Measurements from ENCODE around the gene TSPY2.
"Not testable (repeated sequence)": the region's sequence is repeated elsewhere in the genome, so short reads cannot be mapped to it uniquely, and the experiment has no call there.

Gene TSPY2, protein sequence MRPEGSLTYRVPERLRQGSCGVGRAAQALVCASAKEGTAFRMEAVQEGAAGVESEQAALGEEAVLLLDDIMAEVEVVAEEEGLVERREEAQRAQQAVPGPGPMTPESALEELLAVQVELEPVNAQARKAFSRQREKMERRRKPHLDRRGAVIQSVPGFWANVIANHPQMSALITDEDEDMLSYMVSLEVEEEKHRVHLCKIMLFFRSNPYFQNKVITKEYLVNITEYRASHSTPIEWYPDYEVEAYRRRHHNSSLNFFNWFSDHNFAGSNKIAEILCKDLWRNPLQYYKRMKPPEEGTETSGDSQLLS

GRCh38 chrY:6245923-6246322 is at the start of gene TSPY2:
Gene TSPY2 (plus strand): TSS chrY:6246223. CDS start chrY:6246269, 46 bp downstream.
- H3K36me3 Mint-ChIP-seq, result not testable (repeated sequence)

GRCh38 chrY:6209565-6209964 is 36.5 kb upstream of the TSPY2 start:
- H3K4me3 Mint-ChIP-seq; H3K27ac Mint-ChIP-seq; H3K27me3 Mint-ChIP-seq; H3K4me1 Mint-ChIP-seq (ENCODE audit: low read depth); H3K9me3 Mint-ChIP-seq (ENCODE audit: low read depth); H3K36me3 Mint-ChIP-seq: not testable (repeated sequence)

More at GRCh38 chrY:6245923-6246322, at the start of gene TSPY2:
- H3K4me3 Mint-ChIP-seq; H3K4me1 Mint-ChIP-seq (ENCODE audit: low read depth); H3K27me3 Mint-ChIP-seq; H3K27ac Mint-ChIP-seq; H3K9me3 Mint-ChIP-seq (ENCODE audit: low read depth): not testable (repeated sequence)

- not testable (repeated sequence) for H3K27me3 Mint-ChIP-seq; H3K36me3 Mint-ChIP-seq; H3K27ac Mint-ChIP-seq; H3K4me1 Mint-ChIP-seq (ENCODE audit: low read depth); H3K4me3 Mint-ChIP-seq; H3K9me3 Mint-ChIP-seq (ENCODE audit: low read depth)
These were observed 29.0 kb upstream of the TSPY2 start for GRCh38 chrY:6217045-6217444.

- not testable (repeated sequence) for H3K36me3 Mint-ChIP-seq; H3K27me3 Mint-ChIP-seq; H3K9me3 Mint-ChIP-seq (ENCODE audit: low read depth); H3K4me1 Mint-ChIP-seq (ENCODE audit: low read depth); H3K4me3 Mint-ChIP-seq; H3K27ac Mint-ChIP-seq
These were observed 23.8 kb downstream of the TSPY2 start for GRCh38 chrY:6269839-6270238.

Data from activated naive CD8-positive, alpha-beta T cell (primary cell).